H1 (cell line): ENCODE results near the gene TACR2. TPM values are rescaled to one million over a fixed set of nuclear protein-coding genes. Genes with fewer than 3 reads are reported as not detected.

Experiments
- CTCF ChIA-PET: fragments of 300-600 bp; sonication (Branson Sonifier 250); formaldehyde crosslinking; loops from one replicate; lab custom pipeline; 2021; ENCODE audit not compliant: partially characterized antibody; lab: Charles Lee
- POLR2A ChIA-PET: fragments of 300-600 bp; sonication (Branson Sonifier 250); formaldehyde crosslinking; loops from one replicate; lab custom pipeline; 2021; ENCODE audit warnings: inconsistent platforms; ENCODE audit not compliant: partially characterized antibody; lab: Charles Lee
- DNase-seq, 2 experiments: peaks; one replicate each; pipeline versions ENCODE4 v3.0.0 to v3.0.0-alpha.2; 2010 to 2022; ENCODE audit warnings: low spot score in 2 of 2, low read depth in 1 of 2, mixed read lengths in 1 of 2
- FAIRE-seq: peaks from 2 replicates; lab custom pipeline; 2011; peaks lifted over from hg19 to GRCh38; lab: Jason Lieb, UNC
- H2AFZ ChIP-seq: 2 replicates; pipeline ENCODE4 v1.8.1; 2012; ENCODE audit warnings: low read length, inconsistent platforms
- H2AK5ac ChIP-seq: 2 replicates; pipeline ENCODE4 v1.6.1; 2013; ENCODE audit warnings: low read depth, low read length
- H2BK120ac ChIP-seq: replicated peaks from 2 replicates; pipeline ENCODE3; 2013; ENCODE audit warnings: low read depth, low read length, inconsistent platforms
- H2BK12ac ChIP-seq: 2 replicates; pipeline ENCODE4 v1.6.1; 2013; ENCODE audit warnings: low read depth, low read length
- H2BK15ac ChIP-seq: 2 replicates; pipeline ENCODE4 v1.6.1; 2013; ENCODE audit warnings: low read length
- H2BK20ac ChIP-seq: 2 replicates; pipeline ENCODE4 v1.6.1; 2013; ENCODE audit warnings: low read length
- H2BK5ac ChIP-seq: 2 replicates; pipeline ENCODE4 v1.6.1; 2013; ENCODE audit warnings: low read depth, low read length
- H3K14ac ChIP-seq: 2 replicates; pipeline ENCODE4 v1.6.1; 2013; ENCODE audit warnings: inconsistent platforms; ENCODE audit not compliant: insufficient read length
- H3K18ac ChIP-seq: 2 replicates; pipeline ENCODE4 v1.6.1; 2013; ENCODE audit warnings: low read length; ENCODE audit errors: extremely low read depth
- H3K23ac ChIP-seq: 2 replicates; pipeline ENCODE4 v1.6.1; 2013; ENCODE audit warnings: inconsistent platforms; ENCODE audit not compliant: insufficient read length
- H3K23me2 ChIP-seq: 2 replicates; pipeline ENCODE4 v1.6.1; 2013; ENCODE audit warnings: low read depth, low read length
- H3K27ac ChIP-seq: 2 replicates; pipeline ENCODE4 v1.6.1; 2011; ENCODE audit warnings: low read depth, low read length, inconsistent platforms
- H3K27me3 ChIP-seq, 4 experiments: replicated peaks in 1 of 4; 1 replicate in 1 of 4; 2 replicates in 3 of 4; pipeline versions ENCODE4 v1.6.1 to v1.8.1; 2011 to 2013; ENCODE audit warnings: low read length in 3 of 4, mild to moderate bottlenecking in 3 of 4, inconsistent platforms in 2 of 4, mixed read lengths in 2 of 4, moderate library complexity in 1 of 4; ENCODE audit not compliant: control insufficient read depth in 3 of 4, insufficient read depth in 3 of 4; ENCODE audit errors: extremely low read depth in 1 of 4
- H3K36me3 ChIP-seq, 4 experiments: 2 replicates each; pipeline versions ENCODE4 v1.6.1 to v1.8.1; 2011 to 2013; ENCODE audit warnings: mild to moderate bottlenecking in 4 of 4, low read length in 3 of 4, moderate library complexity in 2 of 4, control low read depth in 1 of 4, inconsistent platforms in 1 of 4; ENCODE audit not compliant: insufficient read depth in 4 of 4, control insufficient read depth in 2 of 4
- H3K4ac ChIP-seq: replicated peaks from 2 replicates; pipeline ENCODE3; 2013; ENCODE audit warnings: low read length, low read depth, mixed read lengths, inconsistent platforms; ENCODE audit not compliant: insufficient read length
- H3K4me1 ChIP-seq, 4 experiments: replicated peaks in 1 of 4; 1 replicate in 1 of 4; 2 replicates in 3 of 4; pipeline versions ENCODE4 v1.6.1 to v1.8.1; 2011 to 2013; ENCODE audit warnings: low read length in 3 of 4, inconsistent platforms in 2 of 4, mixed read lengths in 1 of 4; ENCODE audit not compliant: insufficient read depth in 4 of 4, control insufficient read depth in 3 of 4
- H3K4me2 ChIP-seq, 2 experiments: 2 replicates each; pipeline versions ENCODE4 v1.6.1 to v1.8.1; 2011 to 2013; ENCODE audit warnings: low read depth in 2 of 2, low read length in 2 of 2, control low read depth in 1 of 2, inconsistent platforms in 1 of 2, mild to moderate bottlenecking in 1 of 2; ENCODE audit not compliant: insufficient read depth in 1 of 2
- H3K4me3 ChIP-seq, 4 experiments: fragments of 200-600, 300-600 bp in 1 of 4; sonication (generic), shearing (Covaris generic), sonication (Bioruptor Twin) in 1 of 4; 2 replicates each; pipeline versions ENCODE4 v1.5.1 to v1.8.1; 2011 to 2016; ENCODE audit warnings: low read length in 4 of 4, low read depth in 3 of 4, control low read depth in 2 of 4, inconsistent platforms in 2 of 4, mild to moderate bottlenecking in 2 of 4, mixed read lengths in 1 of 4, moderate library complexity in 1 of 4; ENCODE audit not compliant: insufficient read depth in 2 of 4; ENCODE audit errors: extremely low read depth in 1 of 4
- H3K56ac ChIP-seq: replicated peaks from 2 replicates; pipeline ENCODE3; 2013; ENCODE audit warnings: low read depth, mild to moderate bottlenecking, mixed read lengths, low read length, inconsistent platforms; ENCODE audit not compliant: insufficient read length
- H3K79me1 ChIP-seq: 2 replicates; pipeline ENCODE4 v1.6.1; 2013; ENCODE audit warnings: low read depth, low read length, control low read depth
- H3K79me2 ChIP-seq, 2 experiments: 2 replicates each; pipeline versions ENCODE4 v1.6.1 to v1.8.1; 2012 to 2013; ENCODE audit warnings: low read length in 2 of 2, mild to moderate bottlenecking in 2 of 2, inconsistent platforms in 1 of 2; ENCODE audit not compliant: insufficient read depth in 2 of 2, control insufficient read depth in 1 of 2
- H3K9ac ChIP-seq, 4 experiments: replicated peaks in 1 of 4; 1 replicate in 1 of 4; 2 replicates in 3 of 4; pipeline versions ENCODE4 v1.6.1 to v1.8.1; 2011 to 2013; ENCODE audit warnings: low read depth in 3 of 4, low read length in 3 of 4, control low read depth in 2 of 4, mild to moderate bottlenecking in 2 of 4, moderate library complexity in 2 of 4, inconsistent platforms in 1 of 4; ENCODE audit errors: extremely low read depth in 1 of 4
- H3K9me3 ChIP-seq, 2 experiments: 2 replicates each; pipeline versions ENCODE4 v1.6.1 to v1.8.1; 2012 to 2013; ENCODE audit warnings: mild to moderate bottlenecking in 2 of 2, moderate library complexity in 2 of 2, control low read depth in 1 of 2, inconsistent platforms in 1 of 2, low read depth in 1 of 2, low read length in 1 of 2, mixed read lengths in 1 of 2; ENCODE audit not compliant: insufficient read depth in 2 of 2
- H4K20me1 ChIP-seq, 2 experiments: replicated peaks in 1 of 2; 2 replicates each; pipeline versions ENCODE3 to v1.8.1; 2011 to 2013; ENCODE audit warnings: inconsistent platforms in 2 of 2, low read length in 2 of 2, mild to moderate bottlenecking in 1 of 2; ENCODE audit not compliant: insufficient read depth in 2 of 2, control insufficient read depth in 1 of 2
- H4K5ac ChIP-seq: 2 replicates; pipeline ENCODE4 v1.6.1; 2013; ENCODE audit warnings: low read length, low read depth, mixed read lengths, inconsistent platforms; ENCODE audit not compliant: insufficient read length
- H4K8ac ChIP-seq: 2 replicates; pipeline ENCODE4 v1.8.0; 2013; ENCODE audit warnings: mild to moderate bottlenecking, moderate library complexity, low read length, inconsistent platforms; ENCODE audit not compliant: insufficient read depth; ENCODE audit errors: extremely low read depth
- H4K91ac ChIP-seq: replicated peaks from 2 replicates; pipeline ENCODE3; 2013; ENCODE audit warnings: low read length, mixed read lengths, inconsistent platforms; ENCODE audit not compliant: insufficient read length
- SP1 ChIP-seq: IDR thresholded peaks from 2 replicates; pipeline ENCODE4 v1.6.1; 2011; ENCODE audit warnings: low read depth, low read length
- WGBS, 2 experiments: shearing (Covaris generic) in 1 of 2; methylation state at CpG; one replicate each; pipeline versions ENCODE4 v1.1.6 to v1.1.7; 2013 to 2015; ENCODE audit warnings: low lambda C conversion rate in 2 of 2, mixed read lengths in 2 of 2, inconsistent platforms in 1 of 2, low coverage in 1 of 2, missing lambda C conversion rate in 1 of 2; ENCODE audit not compliant: insufficient replicate concordance in 2 of 2, insufficient coverage in 1 of 2, insufficient read length in 1 of 2; ENCODE audit errors: extremely low coverage in 1 of 2, missing lambda C conversion rate in 1 of 2; 5-methylcytosine and 5-hydroxymethylcytosine counted together
- polyA plus RNA-seq, 7 experiments: library from polyadenylated mRNA; depleted of rRNA in 3 of 7; stranded (reverse) in 5 of 7; unstranded in 2 of 7; fragments of >200 nt in 5 of 7; fragments of 200-250 nt in 2 of 7; gene quantifications; 1 replicate in 5 of 7; 2 replicates in 1 of 7; 4 replicates in 1 of 7; pipeline versions ENCODE4 v1.2.1 to v1.2.3, GENCODE V29; 2011 to 2013; ENCODE audit warnings: missing spikeins in 2 of 7, mixed read lengths in 2 of 7
- total RNA-seq: library from RNA; stranded (reverse); fragmentation: NEBNext Ultra II Directional; extraction: Animal tissue kit (Norgen Biotek cat#: 25700); gene quantifications from 2 replicates; pipeline ENCODE4 v1.2.1, GENCODE V29; 2021
- TF ChIP-seq, protein P1 (sequence below), 3 experiments: IDR thresholded peaks; 1 replicate in 2 of 3; 2 replicates in 1 of 3; pipeline versions ENCODE4 v1.5.1 to v1.6.1; 2011; ENCODE audit warnings: low read length in 3 of 3, mild to moderate bottlenecking in 3 of 3, inconsistent platforms in 2 of 3, low read depth in 1 of 3, moderate library complexity in 1 of 3; ENCODE audit not compliant: insufficient read depth in 1 of 3; ENCODE audit errors: control extremely low read depth in 1 of 3

The TACR2 gene
- total and polyA plus RNA-seq, 2 of the 8 experiments (the other 6 are each of a cell fraction or from before 2014, with no cell fraction given) = 0.06 TPM; not detected in 1

GRCh38 chr10:69466158-69466490 is 49.4 kb upstream of the TACR2 start:
- Histone ChIP-seq H2AFZ (no peak overlapping the region), H3K27ac (no peak overlapping the region), H2BK5ac (no peak overlapping the region), H2BK20ac (no peak overlapping the region), H3K4me2 (no peak overlapping the region), H3K23ac (no peak overlapping the region), H3K27me3 (no peaks in the 10 kb centered on the region), H3K4ac (no peak overlapping the region), H4K5ac (no peak overlapping the region), H2BK15ac (no peak overlapping the region), H3K36me3 (no peaks in the 10 kb centered on the region), H3K9me3 (no peaks in the 10 kb centered on the region), H3K4me1 (peaks cover 0 to 5% (median 0%) of the 10 kb centered on the region in 4 experiments; a peak in 3 of 7 replicates), H4K20me1 (no peaks in the 10 kb centered on the region), H3K56ac (no peak overlapping the region), H2BK12ac (no peak overlapping the region), H3K4me3 (no peak overlapping the region), H2AK5ac (no peak overlapping the region), H3K9ac (no peak overlapping the region), H2BK120ac (no peak overlapping the region), H3K18ac (no peak overlapping the region), H4K8ac (no peak overlapping the region), H3K79me1 (no peaks in the 10 kb centered on the region), H4K91ac (no peak overlapping the region), H3K14ac (no peak overlapping the region), H3K23me2 (no peaks in the 10 kb centered on the region), H3K79me2 (no peaks in the 10 kb centered on the region)
- POLR2A ChIA-PET = interaction anchor here (0.7 kb wide), 1 partner anchor 14 kb away, joined by 3 read pairs; no protein-coding TSS in a partner anchor
- no peak for FAIRE-seq
- DNase-seq = no peak
- 92% methylated on average over 5 of the region's 5 CpGs; no CpG with 5 or more reads in 1 of the 2 experiments for WGBS, 2 experiments
- CTCF ChIA-PET = interaction anchor here (1.1 to 9.5 kb wide), 9 partner anchors 12 to 250 kb away, joined by 3 to 92 read pairs (median 5); partner anchors contain the start of gene TSPAN15
- TF ChIP-seq SP1 = no peak
- TF ChIP-seq, protein P1, sequence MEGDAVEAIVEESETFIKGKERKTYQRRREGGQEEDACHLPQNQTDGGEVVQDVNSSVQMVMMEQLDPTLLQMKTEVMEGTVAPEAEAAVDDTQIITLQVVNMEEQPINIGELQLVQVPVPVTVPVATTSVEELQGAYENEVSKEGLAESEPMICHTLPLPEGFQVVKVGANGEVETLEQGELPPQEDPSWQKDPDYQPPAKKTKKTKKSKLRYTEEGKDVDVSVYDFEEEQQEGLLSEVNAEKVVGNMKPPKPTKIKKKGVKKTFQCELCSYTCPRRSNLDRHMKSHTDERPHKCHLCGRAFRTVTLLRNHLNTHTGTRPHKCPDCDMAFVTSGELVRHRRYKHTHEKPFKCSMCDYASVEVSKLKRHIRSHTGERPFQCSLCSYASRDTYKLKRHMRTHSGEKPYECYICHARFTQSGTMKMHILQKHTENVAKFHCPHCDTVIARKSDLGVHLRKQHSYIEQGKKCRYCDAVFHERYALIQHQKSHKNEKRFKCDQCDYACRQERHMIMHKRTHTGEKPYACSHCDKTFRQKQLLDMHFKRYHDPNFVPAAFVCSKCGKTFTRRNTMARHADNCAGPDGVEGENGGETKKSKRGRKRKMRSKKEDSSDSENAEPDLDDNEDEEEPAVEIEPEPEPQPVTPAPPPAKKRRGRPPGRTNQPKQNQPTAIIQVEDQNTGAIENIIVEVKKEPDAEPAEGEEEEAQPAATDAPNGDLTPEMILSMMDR (IDR thresholded peaks at IDR 0.05; ENCODE audit: control extremely low read depth in 1 of 3, insufficient read depth in 1 of 3, low read depth in 1 of 3, low read length in 3 of 3) = no peak
- TF ChIP-seq, all 59 proteins: peak for 0
